Measurements from ENCODE around the gene FGFBP2. TPM values are rescaled to one million over a fixed set of nuclear protein-coding genes. Genes with fewer than 3 reads are reported as not detected.

Gene FGFBP2
- total RNA-seq, 1 donor from 2014 or later, result not detected

DNA sequence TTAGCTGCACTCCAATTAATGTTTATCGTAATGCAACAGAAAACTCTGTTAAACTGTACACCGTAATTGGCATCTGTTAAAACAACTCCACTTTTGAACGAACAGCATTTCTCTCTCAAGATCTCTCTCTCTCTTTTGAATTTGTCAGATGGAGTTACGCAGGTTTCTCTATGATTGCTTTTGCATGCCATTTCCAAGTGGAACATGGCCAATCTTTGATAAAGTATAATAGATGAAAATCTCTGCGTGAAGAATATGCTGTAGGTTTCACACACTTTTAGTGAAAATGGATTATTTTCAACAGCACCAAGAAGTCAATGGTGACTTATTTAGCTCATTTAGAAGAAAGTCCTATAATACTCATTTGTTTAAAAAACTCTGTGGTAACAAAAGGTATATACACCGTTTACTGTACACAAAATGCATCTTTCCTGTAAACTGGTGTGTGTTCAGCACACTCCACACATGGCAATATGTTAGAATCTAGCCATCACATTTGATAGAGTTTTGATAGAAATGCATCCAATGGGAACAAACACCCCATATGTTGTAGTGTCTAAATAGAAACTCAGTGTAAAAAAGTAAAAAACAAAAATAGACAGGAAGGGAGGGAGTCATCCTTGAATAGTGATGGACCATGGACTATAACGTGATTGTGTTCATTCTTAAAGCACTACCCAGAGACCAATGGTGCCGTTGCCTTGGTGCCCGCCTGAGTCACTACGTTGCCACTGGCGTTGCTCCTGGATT lies 5.8 kb upstream of the FGFBP2 start:
- FAIRE-seq (no peak), DNase-seq (ENCODE audit: low read depth) (no peak)
- Mint-ChIP-seq H3K27me3 (ENCODE audit: low read depth, unreplicated experiment) (no peaks in the 10 kb centered on the region), H3K9me3 (ENCODE audit: unreplicated experiment) (peaks cover 3% of the 10 kb centered on the region), H3K27ac (ENCODE audit: unreplicated experiment) (no peak overlapping the region), H3K4me3 (ENCODE audit: unreplicated experiment) (no peak overlapping the region), H3K36me3 (ENCODE audit: low read depth, unreplicated experiment) (peaks cover 2% of the 10 kb centered on the region), H3K4me1 (ENCODE audit: low read depth, unreplicated experiment) (no peaks in the 10 kb centered on the region)
- H3K27ac ChIP-seq (ENCODE audit: low read depth, low read length), result no peak overlapping the region
- H3K4me1 ChIP-seq (ENCODE audit: insufficient read depth, low read length), result no peaks in the 10 kb centered on the region
- no peak overlapping the region for H2AFZ ChIP-seq (ENCODE audit: low read depth, low read length)
- H3K9ac ChIP-seq (ENCODE audit: low read length), result no peak overlapping the region
- no peaks in the 10 kb centered on the region for H3K79me2 ChIP-seq (ENCODE audit: insufficient read depth, low read length)
- H3K9me3 ChIP-seq (ENCODE audit: insufficient read depth, low read depth, low read length), result no peaks in the 10 kb centered on the region
- H3K36me3 ChIP-seq (ENCODE audit: insufficient read depth, low read length), result no peaks in the 10 kb centered on the region
- TF ChIP-seq CTCF (IDR thresholded peaks at IDR 0.05; ENCODE audit: insufficient read depth, low read depth, low read length) (no peak), EZH2 (IDR thresholded peaks at IDR 0.05; ENCODE audit: insufficient read depth, low read length) (no peak)
- H3K4me3 ChIP-seq (ENCODE audit: insufficient read depth, low read depth, low read length), result no peak overlapping the region
- no peaks in the 10 kb centered on the region for H4K20me1 ChIP-seq (ENCODE audit: insufficient read depth, low read length)
- H3K4me2 ChIP-seq (ENCODE audit: low read length), result no peak overlapping the region
- H3K27me3 ChIP-seq (ENCODE audit: insufficient read depth, low read length), result peaks cover 4% of the 10 kb centered on the region

- Mint-ChIP-seq H3K27ac (ENCODE audit: unreplicated experiment) (no peak overlapping the region), H3K36me3 (ENCODE audit: low read depth, unreplicated experiment) (peaks cover 2% of the 10 kb centered on the region), H3K27me3 (ENCODE audit: low read depth, unreplicated experiment) (no peaks in the 10 kb centered on the region)
These were observed 2.4 kb upstream of the FGFBP2 start for GRCh38 chr4:15965325-15965724.

More at GRCh38 chr4:15965325-15965724, 2.4 kb upstream of the FGFBP2 start:
- Histone ChIP-seq H3K36me3 (ENCODE audit: insufficient read depth, low read length) (no peaks in the 10 kb centered on the region), H3K27ac (ENCODE audit: low read depth, low read length) (no peak overlapping the region), H2AFZ (ENCODE audit: low read depth, low read length) (no peak overlapping the region), H3K4me3 (ENCODE audit: insufficient read depth, low read depth, low read length) (no peak overlapping the region), H3K27me3 (ENCODE audit: insufficient read depth, low read length) (peaks cover 4% of the 10 kb centered on the region), H3K4me2 (ENCODE audit: low read length) (no peak overlapping the region), H3K9ac (ENCODE audit: low read length) (no peak overlapping the region), H4K20me1 (ENCODE audit: insufficient read depth, low read length) (no peaks in the 10 kb centered on the region), H3K79me2 (ENCODE audit: insufficient read depth, low read length) (no peaks in the 10 kb centered on the region), H3K4me1 (ENCODE audit: insufficient read depth, low read length) (no peaks in the 10 kb centered on the region), H3K9me3 (ENCODE audit: insufficient read depth, low read depth, low read length) (no peaks in the 10 kb centered on the region)
- DNase-seq (ENCODE audit: low read depth), result no peak
- H3K4me3 Mint-ChIP-seq (ENCODE audit: unreplicated experiment), result no peak overlapping the region
- H3K4me1 Mint-ChIP-seq (ENCODE audit: low read depth, unreplicated experiment), result peaks cover 4% of the 10 kb centered on the region
- peaks cover 3% of the 10 kb centered on the region for H3K9me3 Mint-ChIP-seq (ENCODE audit: unreplicated experiment)
- no peak for TF ChIP-seq CTCF (IDR thresholded peaks at IDR 0.05; ENCODE audit: insufficient read depth, low read depth, low read length)
- no peak for TF ChIP-seq EZH2 (IDR thresholded peaks at IDR 0.05; ENCODE audit: insufficient read depth, low read length)
- FAIRE-seq, result no peak

Data from astrocyte (in vitro differentiated cells and primary cell).